Stimulated activated CD8-positive, alpha-beta memory T cell treated with anti-CD3 and anti-CD28 coated beads, Interleukin-7, amount 100 ng/mL, for 1 hour (primary cell): Measurements from ENCODE around the gene SLC25A23.
"Not testable (repeated sequence)": the region's sequence is repeated elsewhere in the genome, so short reads cannot be mapped to it uniquely, and the experiment has no call there.

Experiments used
- DNase-seq, 2 donors: peaks; one replicate each; pipeline ENCODE4 v3.0.0-alpha.2; 2020; ENCODE audit warnings: low read depth in 2 of 2

Gene SLC25A23

GRCh38 chr19:6457958-6458694, 1.5 kb downstream of the SLC25A23 start:
- DNase-seq = no peak

GRCh38 chr19:6455924-6456323, 3.7 kb downstream of the SLC25A23 start:
- DNase-seq = no peak

GRCh38 chr19:6453951-6454565, 5.5 kb downstream of the SLC25A23 start:
- no peak for DNase-seq

- no peak for DNase-seq
These were observed 6.7 kb downstream of the SLC25A23 start for GRCh38 chr19:6452899-6453298.

- no peak for DNase-seq
These were observed 7.4 kb downstream of the SLC25A23 start for GRCh38 chr19:6452223-6452614.

GRCh38 chr19:6451583-6452222, 7.9 kb downstream of the SLC25A23 start:
- no peak for DNase-seq

- no peak for DNase-seq
These were observed 9.4 kb downstream of the SLC25A23 start for GRCh38 chr19:6450166-6450565.

GRCh38 chr19:6448045-6448444, 11.5 kb downstream of the SLC25A23 start:
- no peak for DNase-seq

- DNase-seq = no peak
These were observed 13.1 kb downstream of the SLC25A23 start for GRCh38 chr19:6446452-6446851.

GRCh38 chr19:6443986-6444385, 15.6 kb downstream of the SLC25A23 start:
- no peak for DNase-seq

GRCh38 chr19:6442087-6442688, 17.4 kb downstream of the SLC25A23 start:
- no peak for DNase-seq

GRCh38 chr19:6440905-6441304, 18.7 kb downstream of the SLC25A23 start:
- no peak for DNase-seq

GRCh38 chr19:6439743-6440142, 19.8 kb downstream of the SLC25A23 start:
- no peak for DNase-seq

GRCh38 chr19:6433663-6434062, 25.9 kb downstream of the SLC25A23 start, which contains the start of gene SLC25A41:
TSS of gene SLC25A41 (minus strand) at chr19:6433763. CDS start at chr19:6433693, 70 bp downstream.
- DNase-seq = no peak

- DNase-seq = no peak
These were observed 26.4 kb downstream of the SLC25A23 start for GRCh38 chr19:6433165-6433564.

- no peak for DNase-seq
These were observed 27.7 kb downstream of the SLC25A23 start for GRCh38 chr19:6431891-6432290.

- DNase-seq = no peak
These were observed 30.0 kb downstream of the SLC25A23 start for GRCh38 chr19:6429419-6430221.

- DNase-seq = not testable (repeated sequence)
These were observed 30.7 kb downstream of the SLC25A23 start for GRCh38 chr19:6428692-6429418.

GRCh38 chr19:6427131-6427530, 32.5 kb downstream of the SLC25A23 start:
- DNase-seq = no peak

- no peak for DNase-seq
These were observed 33.6 kb downstream of the SLC25A23 start for GRCh38 chr19:6425732-6426620.
